Measurements from ENCODE around the gene DBH.

DNA sequence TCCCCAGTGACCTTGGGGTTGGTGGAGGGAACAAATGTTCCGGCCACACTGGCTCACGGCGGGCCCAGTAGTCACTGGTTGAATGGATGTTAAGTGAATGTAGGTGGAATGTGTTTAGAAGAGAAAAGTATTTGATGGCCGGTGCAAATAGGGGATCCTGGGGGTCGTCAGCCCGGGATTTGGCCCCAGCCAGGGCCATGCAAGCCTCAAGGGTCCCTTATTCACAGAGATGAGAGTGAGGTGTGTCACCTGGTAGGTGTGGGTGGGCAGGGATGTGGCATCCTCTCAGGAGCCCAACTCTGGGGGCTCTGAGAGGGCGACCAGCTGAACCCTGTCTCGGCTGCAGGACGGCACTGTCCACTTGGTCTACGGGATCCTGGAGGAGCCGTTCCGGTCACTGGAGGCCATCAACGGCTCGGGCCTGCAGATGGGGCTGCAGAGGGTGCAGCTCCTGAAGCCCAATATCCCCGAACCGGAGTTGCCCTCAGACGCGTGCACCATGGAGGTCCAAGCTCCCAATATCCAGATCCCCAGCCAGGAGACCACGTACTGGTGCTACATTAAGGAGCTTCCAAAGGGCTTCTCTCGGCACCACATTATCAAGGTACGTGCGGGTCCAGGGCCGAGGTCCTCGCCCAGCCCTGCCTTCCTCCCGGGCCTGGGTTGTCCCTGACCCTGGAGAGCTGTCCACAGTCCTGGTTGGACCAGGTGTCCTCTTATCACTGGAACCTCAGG lies 5.9 kb downstream of the DBH start:
- TF ChIP-seq EZH2 (IDR thresholded peaks at IDR 0.05) (no peak), POLR2AphosphoS5 (IDR thresholded peaks at IDR 0.05; ENCODE audit: borderline replicate concordance, low read depth, low read length) (no peak)

Measured in SK-N-MC (cell line).